Measurements from ENCODE around the gene PPP1R1C. TPM values are rescaled to one million over a fixed set of nuclear protein-coding genes. Genes with fewer than 3 reads are reported as not detected.

PPP1R1C gene
- total and polyA plus RNA-seq, 2 donors (not counting 1 experiment from before 2014, with no cell fraction given) = not detected

DNA sequence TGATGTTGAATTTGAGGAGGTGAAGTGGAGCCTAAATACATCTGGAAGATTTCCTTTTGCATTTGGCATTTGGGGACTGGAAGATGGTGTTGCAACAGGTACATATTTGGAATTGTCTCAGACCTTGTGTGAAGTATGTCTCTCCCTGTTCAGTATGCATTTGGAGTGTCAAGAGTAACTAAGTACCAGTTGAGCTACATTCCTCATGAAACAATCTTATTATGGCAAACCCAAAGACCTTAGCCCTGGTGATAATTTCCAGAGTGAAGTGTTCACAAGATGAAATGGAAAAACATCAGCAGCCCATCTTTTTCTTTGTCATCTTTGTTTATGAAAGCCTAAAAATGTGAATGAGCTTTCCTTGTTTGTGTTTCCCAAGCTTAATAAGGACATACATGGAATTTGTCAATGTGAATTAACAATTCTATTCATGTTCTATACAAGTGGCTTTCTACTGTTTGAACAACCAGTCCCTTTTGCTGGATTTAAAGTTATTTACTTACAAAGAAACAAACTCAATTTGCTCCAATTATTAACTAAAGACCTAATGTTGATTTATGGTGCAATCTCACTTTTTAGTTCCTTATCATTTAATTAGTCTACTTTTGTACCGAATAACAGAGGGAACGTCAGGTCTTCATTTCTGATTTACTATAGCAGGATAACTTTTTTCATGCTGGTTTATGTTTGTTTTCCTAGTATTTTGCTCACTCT, 42.1 kb upstream of the PPP1R1C start:
- Histone ChIP-seq H3K79me2 (ENCODE audit: control insufficient read depth, insufficient read depth, low read length) (no peaks in the 10 kb centered on the region), H3K9ac (ENCODE audit: low read length) (no peak overlapping the region), H3K27me3 (replicated peaks in 1 of 4; ENCODE audit: control extremely low read depth in 1 of 4, control insufficient read depth in 3 of 4, insufficient read depth in 4 of 4, low read length in 3 of 4) (peaks cover 0 to 3% (median 1%) of the 10 kb centered on the region in 4 experiments), H3K27ac (ENCODE audit: low read length in 2 of 2) (no peak overlapping the region), H3K4me3 (ENCODE audit: control extremely low read depth in 1 of 5, extremely low read depth in 1 of 5, insufficient read depth in 1 of 5, low read depth in 2 of 5, low read length in 4 of 5) (no peak overlapping the region), H3K4me2 (replicated peaks; ENCODE audit: low read depth, low read length, poor library complexity, severe bottlenecking) (no peak overlapping the region), H3K36me3 (replicated peaks in 1 of 2; ENCODE audit: control extremely low read depth in 1 of 2, control insufficient read depth in 1 of 2, extremely low read depth in 1 of 2, insufficient read depth in 2 of 2, low read length in 1 of 2) (no peaks in the 10 kb centered on the region), H3K9me3 (ENCODE audit: control extremely low read depth in 1 of 3, control insufficient read depth in 2 of 3, insufficient read depth in 1 of 3, low read length in 2 of 3) (no peaks in the 10 kb centered on the region), H3K4me1 (ENCODE audit: control insufficient read depth in 2 of 2, insufficient read depth in 2 of 2, low read length in 2 of 2) (no peaks in the 10 kb centered on the region), H4K20me1 (ENCODE audit: control insufficient read depth, insufficient read depth, low read length, poor library complexity, severe bottlenecking) (no peaks in the 10 kb centered on the region), H2AFZ (ENCODE audit: insufficient read depth, low read depth, low read length, poor library complexity, severe bottlenecking) (no peak overlapping the region)
- Mint-ChIP-seq H3K27me3 (peaks cover 18% of the 10 kb centered on the region), H3K9me3 (ENCODE audit: insufficient read depth) (no peaks in the 10 kb centered on the region), H3K27ac (no peak overlapping the region), H3K4me1 (no peaks in the 10 kb centered on the region), H3K4me3 (no peak overlapping the region)
- ChIA-PET POLR2A (no interaction called here), CTCF (no interaction called here)
- intact Hi-C loops (cut with micrococcal nuclease) = no loop called here
- no peak for ATAC-seq (ENCODE audit: low read depth)
- TF ChIP-seq EZH2 (IDR thresholded peaks at IDR 0.05; ENCODE audit: borderline replicate concordance, insufficient read depth, low read depth, low read length, poor library complexity, severe bottlenecking) (no peak), CTCF (IDR thresholded peaks at IDR 0.05) (no peak)
- no CpG with 5 or more reads among the region's 2 CpGs for WGBS (ENCODE audit: insufficient coverage)
- DNase-seq = no peak

DNA sequence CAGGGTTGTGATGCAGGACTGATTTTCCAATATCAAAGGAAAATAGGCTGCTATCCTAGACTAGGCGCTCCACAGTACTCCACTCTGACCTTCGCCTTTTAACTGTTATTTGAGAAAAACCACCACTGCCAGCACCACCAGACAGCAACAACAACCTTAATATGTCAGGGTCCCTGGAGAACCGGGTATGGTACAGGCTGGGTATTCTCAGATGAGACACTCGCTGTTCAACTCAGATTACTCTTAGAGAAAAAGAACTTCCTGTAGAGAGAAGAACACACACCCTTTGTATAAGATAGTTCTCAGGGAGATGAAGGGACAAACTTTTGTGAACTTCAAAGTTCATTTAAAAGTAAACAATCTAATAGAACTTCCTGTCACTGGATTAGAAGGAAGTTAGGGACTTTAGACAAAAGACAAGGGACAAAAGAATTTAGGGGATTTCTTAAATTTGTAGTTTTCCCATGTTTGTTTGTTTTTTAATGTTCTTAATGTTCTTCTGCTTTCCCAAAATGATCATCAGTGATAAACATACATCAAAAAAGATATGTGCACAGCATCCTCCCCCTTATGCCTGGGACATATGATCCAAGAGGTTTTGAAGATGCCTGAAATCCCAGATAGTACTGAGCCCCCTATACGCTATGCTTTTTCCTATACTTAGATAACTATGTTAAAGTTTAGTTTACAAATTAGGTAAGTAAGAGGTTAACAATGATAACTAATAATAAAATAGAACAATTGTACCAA, 41.3 kb upstream of the PPP1R1C start:
- Mint-ChIP-seq H3K27ac (no peak overlapping the region), H3K9me3 (ENCODE audit: insufficient read depth) (no peaks in the 10 kb centered on the region), H3K4me1 (no peaks in the 10 kb centered on the region), H3K27me3 (peaks cover 16% of the 10 kb centered on the region), H3K4me3 (no peak overlapping the region)
- Histone ChIP-seq H3K9me3 (ENCODE audit: control extremely low read depth in 1 of 3, control insufficient read depth in 2 of 3, insufficient read depth in 1 of 3, low read length in 2 of 3) (no peaks in the 10 kb centered on the region), H3K27me3 (replicated peaks in 1 of 4; ENCODE audit: control extremely low read depth in 1 of 4, control insufficient read depth in 3 of 4, insufficient read depth in 4 of 4, low read length in 3 of 4) (peaks cover 0 to 3% (median 1%) of the 10 kb centered on the region in 4 experiments), H3K4me2 (replicated peaks; ENCODE audit: low read depth, low read length, poor library complexity, severe bottlenecking) (no peak overlapping the region), H3K9ac (ENCODE audit: low read length) (no peak overlapping the region), H3K79me2 (ENCODE audit: control insufficient read depth, insufficient read depth, low read length) (no peaks in the 10 kb centered on the region), H3K4me3 (ENCODE audit: control extremely low read depth in 1 of 5, extremely low read depth in 1 of 5, insufficient read depth in 1 of 5, low read depth in 2 of 5, low read length in 4 of 5) (no peak overlapping the region), H3K36me3 (replicated peaks in 1 of 2; ENCODE audit: control extremely low read depth in 1 of 2, control insufficient read depth in 1 of 2, extremely low read depth in 1 of 2, insufficient read depth in 2 of 2, low read length in 1 of 2) (no peaks in the 10 kb centered on the region), H3K4me1 (ENCODE audit: control insufficient read depth in 2 of 2, insufficient read depth in 2 of 2, low read length in 2 of 2) (no peaks in the 10 kb centered on the region), H3K27ac (ENCODE audit: low read length in 2 of 2) (no peak overlapping the region), H2AFZ (ENCODE audit: insufficient read depth, low read depth, low read length, poor library complexity, severe bottlenecking) (no peak overlapping the region), H4K20me1 (ENCODE audit: control insufficient read depth, insufficient read depth, low read length, poor library complexity, severe bottlenecking) (no peaks in the 10 kb centered on the region)
- WGBS (ENCODE audit: insufficient coverage) = no CpG with 5 or more reads among the region's 5 CpGs
- TF ChIP-seq EZH2 (IDR thresholded peaks at IDR 0.05; ENCODE audit: borderline replicate concordance, insufficient read depth, low read depth, low read length, poor library complexity, severe bottlenecking) (no peak), CTCF (IDR thresholded peaks at IDR 0.05) (no peak)
- ChIA-PET CTCF (no interaction called here), POLR2A (no interaction called here)
- DNase-seq = no peak
- no peak for ATAC-seq (ENCODE audit: low read depth)
- intact Hi-C loops (cut with micrococcal nuclease) = no loop called here
